Stimulated activated CD8-positive, alpha-beta memory T cell treated with anti-CD3 and anti-CD28 coated beads, Interleukin-7, amount 100 ng/mL, for 1 hour (primary cell): Measurements from ENCODE around the gene OR4D1.
A peak's percentile ranks its signal among the peaks of the same experiment; 100 is the strongest.

Experiments
- DNase-seq, 2 donors: peaks; one replicate each; pipeline ENCODE4 v3.0.0-alpha.2; 2020; ENCODE audit warnings: low read depth in 2 of 2

OR4D1 gene

GRCh38 chr17:58193641-58194255 is 45.6 kb downstream of the OR4D1 start:
- DNase-seq = no peak

- DNase-seq = no peak
Observed at GRCh38 chr17:58195518-58196123, 47.4 kb downstream of the OR4D1 start.

GRCh38 chr17:58196610-58197009 is 48.4 kb downstream of the OR4D1 start:
- DNase-seq = no peak

GRCh38 chr17:58200024-58200633 is 51.9 kb downstream of the OR4D1 start:
- peak in 1 of 2 donors; percentile 20 for DNase-seq

- no peak for DNase-seq
Observed at GRCh38 chr17:58202859-58203258, 54.7 kb downstream of the OR4D1 start.

GRCh38 chr17:58204796-58205195 is 56.6 kb downstream of the OR4D1 start:
- DNase-seq = no peak

GRCh38 chr17:58205936-58206335 is 57.8 kb downstream of the OR4D1 start:
- DNase-seq = no peak

- DNase-seq = no peak
Observed at GRCh38 chr17:58207451-58207850, 59.3 kb downstream of the OR4D1 start.

- no peak for DNase-seq
Observed at GRCh38 chr17:58208344-58208743, 60.2 kb downstream of the OR4D1 start.
